ENCODE measurements around the gene MESP1.

- TF ChIP-seq CTCF (IDR thresholded peaks at IDR 0.05; ENCODE audit: low read depth, low read length, poor library complexity, severe bottlenecking) (no peak), EZH2phosphoT487 (IDR thresholded peaks at IDR 0.05; ENCODE audit: borderline replicate concordance, low read length) (no peak)
Measured at GRCh38 chr15:89761929-89762328, 10.9 kb upstream of the MESP1 start.
